Embryonic facial prominence (tissue), 1 donor: ENCODE data around the gene GCDH.
"Not testable (repeated sequence)": the region's sequence is repeated elsewhere in the genome, so short reads cannot be mapped to it uniquely, and the experiment has no call there.

Experiments
- DNase-seq: peaks from one replicate; pipeline ENCODE4 v3.0.0-alpha.2; 2016; ENCODE audit errors: extremely low spot score

GCDH gene

GRCh38 chr19:12890787-12891552, at the start of gene GCDH:
GCDH (plus strand) TSS chr19:12891160; CDS start chr19:12891305, 145 bp downstream.
- DNase-seq, result peak; percentile 98

GRCh38 chr19:12842511-12842910, 48.4 kb upstream of the GCDH start:
- no peak for DNase-seq

- DNase-seq, result no peak
Measured at GRCh38 chr19:12843328-12843727, 47.6 kb upstream of the GCDH start.

GRCh38 chr19:12843999-12844732, 46.8 kb upstream of the GCDH start:
- DNase-seq, result no peak

- not testable (repeated sequence) for DNase-seq
Measured at GRCh38 chr19:12846613-12847012, 44.3 kb upstream of the GCDH start.

GRCh38 chr19:12847159-12848139, 43.5 kb upstream of the GCDH start:
- DNase-seq, result no peak

GRCh38 chr19:12856653-12857052, 34.3 kb upstream of the GCDH start:
- no peak for DNase-seq

- DNase-seq, result no peak
Measured at GRCh38 chr19:12858041-12858928, 32.7 kb upstream of the GCDH start.

GRCh38 chr19:12859546-12859945, 31.4 kb upstream of the GCDH start:
- DNase-seq, result no peak

GRCh38 chr19:12864143-12864542, 26.8 kb upstream of the GCDH start:
- no peak for DNase-seq

- DNase-seq, result no peak
Measured at GRCh38 chr19:12864721-12865715, 25.9 kb upstream of the GCDH start.

- DNase-seq, result no peak
Measured at GRCh38 chr19:12865746-12866415, 25.1 kb upstream of the GCDH start.

- DNase-seq, result no peak
Measured at GRCh38 chr19:12866416-12867119, 24.4 kb upstream of the GCDH start.

- peak; percentile 30 for DNase-seq
Measured at GRCh38 chr19:12867120-12868099, 23.6 kb upstream of the GCDH start.

GRCh38 chr19:12868540-12869112, 22.3 kb upstream of the GCDH start:
- no peak for DNase-seq

- DNase-seq, result no peak
Measured at GRCh38 chr19:12871681-12872080, 19.3 kb upstream of the GCDH start.

GRCh38 chr19:12872255-12872654, 18.7 kb upstream of the GCDH start:
- DNase-seq, result no peak
